Gastrocnemius medialis (tissue), 4 donors: ENCODE measurements around the gene FAM118B. TPM values are rescaled to one million over a fixed set of nuclear protein-coding genes. Genes with fewer than 3 reads are reported as not detected.

Experiments used
- ATAC-seq, 2 donors: fragments of 150-250 bp; one replicate each; pipeline ENCODE4 v1.9.1; 2016
- DNase-seq, 2 donors: peaks; one replicate each; pipeline ENCODE4 v3.0.0-alpha.2; 2019
- H3K27ac ChIP-seq, 4 donors: fragments of 200-600 bp; sonication (generic); 1 replicate in 1 of 4; 2 replicates in 3 of 4; pipeline ENCODE4 v1.5.1; 2016 to 2018; ENCODE audit warnings: mild to moderate bottlenecking in 2 of 4, moderate library complexity in 1 of 4
- H3K27me3 ChIP-seq, 3 donors: fragments of 200-600 bp; sonication (generic) in 2 of 3; 1 replicate in 1 of 3; 2 replicates in 2 of 3; pipeline versions ENCODE4 v1.5.1 to v1.6.0; 2016 to 2019; ENCODE audit warnings: mild to moderate bottlenecking in 1 of 3, moderate library complexity in 1 of 3
- H3K36me3 ChIP-seq, 2 donors: fragments of 200-600 bp; sonication (generic) in 1 of 2; one replicate each; pipeline ENCODE4 v1.5.1; 2017 to 2018
- H3K4me1 ChIP-seq, 2 donors: fragments of 200-600 bp; sonication (generic) in 1 of 2; one replicate each; pipeline ENCODE4 v1.5.1; 2016 to 2017; ENCODE audit warnings: mild to moderate bottlenecking in 2 of 2
- H3K4me3 ChIP-seq, 4 donors: fragments of 200-600 bp; sonication (generic) in 3 of 4; 1 replicate in 1 of 4; 2 replicates in 3 of 4; pipeline ENCODE4 v1.5.1; 2016 to 2019; ENCODE audit warnings: mild to moderate bottlenecking in 2 of 4
- H3K9me3 ChIP-seq, 3 donors: fragments of 200-600 bp; sonication (generic) in 2 of 3; 1 replicate in 1 of 3; 2 replicates in 2 of 3; pipeline ENCODE4 v1.5.1; 2016 to 2019
- POLR2A ChIP-seq, 2 donors: fragments of 450-650 bp; IDR thresholded peaks; one replicate each; pipeline ENCODE4 v1.6.1; 2017; ENCODE audit warnings: antibody characterized with exemption in 2 of 2, mild to moderate bottlenecking in 2 of 2, moderate library complexity in 2 of 2
- in situ Hi-C, 4 donors: fragments of 200-750 bp; cut with MboI; loops; one replicate each; pipeline versions ENCODE4 v1.15.0 to v1.8.0; 2017; ENCODE audit warnings: low sequenced_read_pairs in 4 of 4
- intact Hi-C: fragments of 100-400 bp; cut with DNase I; formaldehyde crosslinking; loops from one replicate; pipeline ENCODE4 v1.15.1; 2023; ENCODE audit warnings: low total_unique reads
- total RNA-seq, 4 donors: library from RNA; depleted of rRNA; stranded (reverse); fragments of >200 nt; gene quantifications; one replicate each; pipeline versions ENCODE4 v1.1.0 to v1.2.3, GENCODE V29; 2016
- TF ChIP-seq, protein P1 (sequence below), 5 experiments: fragments of 450-650 bp in 3 of 5; fragments of 200-600 bp in 2 of 5; sonication (generic) in 2 of 5; IDR thresholded peaks in 4 of 5; conservative IDR thresholded peaks in 1 of 5; 1 replicate in 4 of 5; 2 replicates in 1 of 5; pipeline ENCODE4 v1.5.1; 2016 to 2019; ENCODE audit warnings: antibody characterized with exemption in 5 of 5, mild to moderate bottlenecking in 3 of 5, moderate library complexity in 3 of 5

Gene FAM118B
- total RNA-seq, 4 donors from 2014 or later = 13.6 to 32.2 (median 23.2) TPM

DNA sequence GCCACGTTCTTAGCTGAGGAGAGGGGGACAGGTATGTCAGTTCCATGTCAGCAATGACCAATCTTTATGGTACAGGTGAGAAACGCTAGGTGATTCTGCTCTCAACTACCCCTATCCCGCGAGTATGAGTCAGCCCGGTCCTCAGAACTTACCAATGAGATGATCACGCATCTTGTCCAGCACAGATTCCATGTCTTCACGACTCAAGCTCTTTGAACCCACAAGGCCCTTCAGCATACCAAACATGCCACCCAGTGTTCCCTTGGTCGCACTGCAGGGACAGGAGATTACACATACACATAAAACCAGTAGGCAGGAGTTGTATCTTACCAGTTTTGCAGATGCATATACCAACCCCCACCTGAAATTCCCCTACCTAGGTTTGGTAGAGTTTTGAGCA lies 54.2 kb downstream of the FAM118B start:
- ATAC-seq = no peak
- Histone ChIP-seq H3K27me3 (no peaks in the 10 kb centered on the region), H3K27ac (no peak overlapping the region), H3K4me3 (no peak overlapping the region), H3K9me3 (no peaks in the 10 kb centered on the region), H3K36me3 (peaks cover 0 to 66% of the 10 kb centered on the region in 2 donors), H3K4me1 (peaks cover 22 to 24% of the 10 kb centered on the region in 2 donors)
- no peak for DNase-seq
- in situ Hi-C loops = loop anchor here in 1 of 4 donors (5.0 kb wide), 1 partner anchor 54 kb away; the partner anchor contains the start of genes FAM118B and RPUSD4
- intact Hi-C loops = loop anchor here (5.0 kb wide), 1 partner anchor 154 kb away; no protein-coding TSS in a partner anchor
- TF ChIP-seq, protein P1, sequence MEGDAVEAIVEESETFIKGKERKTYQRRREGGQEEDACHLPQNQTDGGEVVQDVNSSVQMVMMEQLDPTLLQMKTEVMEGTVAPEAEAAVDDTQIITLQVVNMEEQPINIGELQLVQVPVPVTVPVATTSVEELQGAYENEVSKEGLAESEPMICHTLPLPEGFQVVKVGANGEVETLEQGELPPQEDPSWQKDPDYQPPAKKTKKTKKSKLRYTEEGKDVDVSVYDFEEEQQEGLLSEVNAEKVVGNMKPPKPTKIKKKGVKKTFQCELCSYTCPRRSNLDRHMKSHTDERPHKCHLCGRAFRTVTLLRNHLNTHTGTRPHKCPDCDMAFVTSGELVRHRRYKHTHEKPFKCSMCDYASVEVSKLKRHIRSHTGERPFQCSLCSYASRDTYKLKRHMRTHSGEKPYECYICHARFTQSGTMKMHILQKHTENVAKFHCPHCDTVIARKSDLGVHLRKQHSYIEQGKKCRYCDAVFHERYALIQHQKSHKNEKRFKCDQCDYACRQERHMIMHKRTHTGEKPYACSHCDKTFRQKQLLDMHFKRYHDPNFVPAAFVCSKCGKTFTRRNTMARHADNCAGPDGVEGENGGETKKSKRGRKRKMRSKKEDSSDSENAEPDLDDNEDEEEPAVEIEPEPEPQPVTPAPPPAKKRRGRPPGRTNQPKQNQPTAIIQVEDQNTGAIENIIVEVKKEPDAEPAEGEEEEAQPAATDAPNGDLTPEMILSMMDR (IDR thresholded peaks at IDR 0.05 in 4 of 5, conservative IDR thresholded peaks at IDR 0.05 in 1 of 5) = no peak
- no peak for TF ChIP-seq POLR2A (IDR thresholded peaks at IDR 0.05)

DNA sequence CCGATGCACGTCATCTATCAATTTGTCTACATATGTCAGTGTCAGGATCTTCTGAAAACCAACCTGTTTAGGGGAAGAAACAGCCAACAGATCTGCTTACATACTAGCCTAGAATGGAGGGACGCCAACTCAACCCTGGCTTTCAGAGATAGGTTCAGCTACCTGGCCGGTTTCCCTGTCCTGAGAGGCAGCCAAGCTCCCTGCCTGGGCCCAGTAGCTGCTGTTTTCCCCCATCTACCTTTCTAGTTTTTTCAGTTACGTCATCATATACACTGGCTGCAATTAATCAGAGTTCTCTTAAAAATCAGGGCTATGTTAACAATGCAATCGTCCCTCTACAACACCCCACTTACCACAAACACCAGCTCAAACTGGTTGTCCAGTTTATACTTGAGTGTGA lies 56.1 kb downstream of the FAM118B start:
- intact Hi-C loops = loop anchor here (1.0 to 5.0 kb wide), 4 partner anchors 16 to 205 kb away; partner anchors contain the start of genes CDON, FAM118B, RPUSD4 and TIRAP
- TF ChIP-seq, protein P1 (IDR thresholded peaks at IDR 0.05 in 4 of 5, conservative IDR thresholded peaks at IDR 0.05 in 1 of 5) = no peak
- TF ChIP-seq POLR2A (IDR thresholded peaks at IDR 0.05) = no peak
- no peaks in the 10 kb centered on the region for H3K9me3 ChIP-seq
- peak overlapping the region; percentile 87 to 96 (median 91) for H3K27ac ChIP-seq
- in situ Hi-C loops = loop anchor here in 1 of 4 donors (5.0 kb wide), 1 partner anchor 55 kb away; the partner anchor contains the start of genes FAM118B and RPUSD4
- peaks cover 0 to 53% of the 10 kb centered on the region in 2 donors for H3K36me3 ChIP-seq
- no peaks in the 10 kb centered on the region for H3K27me3 ChIP-seq
- H3K4me1 ChIP-seq = peaks cover 22% of the 10 kb centered on the region in 2 donors
- DNase-seq = peak; percentile 44 to 77
- peak in 1 of 2 donors; percentile 31 for ATAC-seq
- H3K4me3 ChIP-seq = peak overlapping the region; percentile 82 to 99 (median 88)

DNA sequence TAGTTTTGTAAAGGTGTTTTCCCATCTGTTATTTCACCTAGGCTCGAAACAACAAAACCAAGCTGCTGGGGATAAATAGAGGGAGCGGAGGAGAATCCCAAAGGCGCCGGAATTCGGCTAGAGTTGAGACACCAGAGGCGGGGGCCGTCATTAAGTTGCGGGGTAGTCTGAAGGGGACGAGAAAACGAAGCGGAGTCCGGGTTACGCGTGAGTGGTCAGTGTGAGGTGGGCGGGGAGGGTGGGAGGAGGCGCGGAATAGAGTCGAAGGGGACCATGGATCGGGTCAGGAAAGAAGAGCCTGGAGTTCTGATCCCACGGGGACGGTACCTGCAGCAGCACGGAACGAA lies 56.8 kb downstream of the FAM118B start:
- Histone ChIP-seq H3K4me1 (peaks cover 22% of the 10 kb centered on the region in 2 donors), H3K9me3 (no peaks in the 10 kb centered on the region), H3K27ac (peak overlapping the region; percentile 87 to 96 (median 91)), H3K36me3 (peaks cover 0 to 53% of the 10 kb centered on the region in 2 donors), H3K27me3 (no peaks in the 10 kb centered on the region), H3K4me3 (peak overlapping the region; percentile 82 to 99 (median 88))
- DNase-seq = no peak
- peak; percentile 38 to 39 for ATAC-seq
- in situ Hi-C loops (loop anchor here in 1 of 4 donors (5.0 kb wide), 1 partner anchor 56 kb away; the partner anchor contains the start of genes FAM118B and RPUSD4), intact Hi-C loops (loop anchor here (1.0 to 5.0 kb wide), 4 partner anchors 15 to 206 kb away; partner anchors contain the start of genes CDON, FAM118B, RPUSD4 and TIRAP)
- TF ChIP-seq, protein P1 (IDR thresholded peaks at IDR 0.05 in 4 of 5, conservative IDR thresholded peaks at IDR 0.05 in 1 of 5) = no peak
- no peak for TF ChIP-seq POLR2A (IDR thresholded peaks at IDR 0.05)

DNA sequence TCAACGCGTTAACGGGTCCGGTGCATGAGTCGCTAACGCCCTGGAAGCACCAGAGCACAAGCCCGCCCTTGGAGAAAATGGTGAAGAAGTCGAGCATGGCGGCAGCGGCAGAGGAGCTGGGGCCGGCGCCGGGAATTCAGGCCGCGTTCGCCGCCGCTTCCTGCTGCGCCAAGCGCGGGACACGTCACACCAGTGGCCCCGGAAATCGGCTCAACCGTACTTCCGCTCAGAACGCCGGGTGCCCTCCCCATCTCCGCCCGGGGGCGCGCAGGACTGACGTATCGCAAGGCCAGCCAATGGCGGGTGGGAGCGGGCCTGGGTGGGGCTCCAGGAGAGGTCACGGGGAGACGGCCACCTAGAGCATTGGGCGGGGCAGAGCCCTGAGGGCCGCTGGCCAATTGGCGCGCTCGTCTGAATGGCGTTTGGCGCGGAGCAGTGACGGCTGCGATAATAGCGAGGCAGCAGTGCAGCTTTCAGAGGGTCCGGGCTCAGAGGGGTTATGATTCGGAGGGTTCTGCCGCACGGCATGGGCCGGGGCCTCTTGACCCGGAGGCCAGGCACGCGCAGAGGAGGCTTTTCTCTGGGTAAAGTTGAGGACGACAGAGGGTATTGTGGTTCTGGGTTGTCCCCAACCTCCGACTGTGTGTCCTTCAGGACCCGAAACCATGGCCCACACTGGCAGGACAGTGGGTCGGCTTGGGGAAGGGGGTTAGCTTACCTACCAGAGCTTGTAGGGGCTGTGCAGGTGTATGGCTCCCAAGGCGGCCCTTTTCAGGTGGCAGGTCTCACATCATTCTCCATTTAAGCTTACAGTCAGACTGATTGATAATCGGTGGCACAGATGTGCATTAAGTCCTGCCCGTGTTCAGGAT lies 57.4 kb downstream of the FAM118B start, which contains the start of the genes FOXRED1 and SRPRA:
Gene FOXRED1, plus strand, starts transcription at position 447 of the 872 bp plus-strand sequence. Its CDS starts 53 bp downstream, at position 500.
Gene SRPRA, minus strand, starts transcription at position 188 of the 872 bp plus-strand sequence. Its CDS starts 91 bp downstream, at position 97.
- H3K4me3 ChIP-seq = peak within 1 kb of the TSS; percentile 82 to 99 (median 88)
- H3K27me3 ChIP-seq = no peaks in the 10 kb centered on the region
- peaks cover 0 to 53% of the 10 kb centered on the region in 2 donors for H3K36me3 ChIP-seq
- peaks cover 22% of the 10 kb centered on the region in 2 donors for H3K4me1 ChIP-seq
- H3K27ac ChIP-seq = peak within 1 kb of the TSS; percentile 87 to 96 (median 91)
- intact Hi-C loops (loop anchor here (1.0 to 5.0 kb wide), 4 partner anchors 14 to 206 kb away; partner anchors contain the start of genes CDON, FAM118B, RPUSD4 and TIRAP), in situ Hi-C loops (loop anchor here in 1 of 4 donors (5.0 kb wide), 1 partner anchor 57 kb away; the partner anchor contains the start of genes FAM118B and RPUSD4)
- ATAC-seq = peak; percentile 91 to 94
- DNase-seq = peak; percentile 99 to 100
- peak; percentile 76 to 86 for TF ChIP-seq POLR2A (IDR thresholded peaks at IDR 0.05)
- TF ChIP-seq, protein P1 (IDR thresholded peaks at IDR 0.05 in 4 of 5, conservative IDR thresholded peaks at IDR 0.05 in 1 of 5) = peak in 1 of 5 experiments; percentile 8
- H3K9me3 ChIP-seq = no peaks in the 10 kb centered on the region
